Neuronal stem cell (in vitro differentiated cells): ENCODE results near the gene COL19A1.

Experiments used
- DNase-seq: peaks from one replicate; pipeline ENCODE4 v3.0.0-alpha.2; 2013; ENCODE audit warnings: low spot score
- H2AFZ ChIP-seq: one replicate; pipeline ENCODE4 v1.6.1; 2013; ENCODE audit warnings: mild to moderate bottlenecking, low read length, inconsistent platforms
- H2AK5ac ChIP-seq: 2 replicates; pipeline ENCODE4 v1.6.1; 2013; ENCODE audit warnings: low read depth, mild to moderate bottlenecking, inconsistent platforms, low read length, moderate library complexity, mixed read lengths
- H2BK120ac ChIP-seq: 2 replicates; pipeline ENCODE4 v1.6.1; 2013; ENCODE audit warnings: low read depth, mild to moderate bottlenecking, inconsistent platforms, low read length, moderate library complexity, mixed read lengths
- H2BK12ac ChIP-seq: one replicate; pipeline ENCODE4 v1.6.1; 2013; ENCODE audit warnings: low read length, inconsistent platforms
- H2BK15ac ChIP-seq: 2 replicates; pipeline ENCODE4 v1.6.1; 2013; ENCODE audit warnings: mild to moderate bottlenecking, low read length, inconsistent platforms, mixed read lengths
- H2BK5ac ChIP-seq: one replicate; pipeline ENCODE4 v1.6.1; 2013; ENCODE audit warnings: inconsistent platforms, mild to moderate bottlenecking, low read length, moderate library complexity
- H3K14ac ChIP-seq: one replicate; pipeline ENCODE4 v1.6.1; 2013; ENCODE audit warnings: low read length, inconsistent platforms
- H3K18ac ChIP-seq: 2 replicates; pipeline ENCODE4 v1.6.1; 2013; ENCODE audit warnings: low read length, inconsistent platforms
- H3K23ac ChIP-seq: 2 replicates; pipeline ENCODE4 v1.6.1; 2013; ENCODE audit warnings: low read depth, mild to moderate bottlenecking, mixed read lengths, low read length, inconsistent platforms; ENCODE audit not compliant: poor library complexity
- H3K27ac ChIP-seq: replicated peaks from 3 replicates; pipeline ENCODE4 v1.5.1; 2013; ENCODE audit warnings: low read length, inconsistent platforms
- H3K27me3 ChIP-seq, 3 experiments: 2 replicates each; pipeline ENCODE4 v1.6.1; 2013; ENCODE audit warnings: low read length in 3 of 3, mild to moderate bottlenecking in 2 of 3, inconsistent platforms in 1 of 3, low read depth in 1 of 3, mixed read lengths in 1 of 3, moderate library complexity in 1 of 3; ENCODE audit not compliant: control insufficient read depth in 3 of 3, insufficient read depth in 3 of 3
- H3K36me3 ChIP-seq, 2 donors: replicated peaks in 1 of 2; 2 replicates each; pipeline ENCODE4 v1.6.1; 2013; ENCODE audit warnings: low read length in 2 of 2; ENCODE audit not compliant: control insufficient read depth in 2 of 2, insufficient read depth in 2 of 2
- H3K4ac ChIP-seq: 2 replicates; pipeline ENCODE4 v1.6.1; 2013; ENCODE audit warnings: inconsistent platforms, mild to moderate bottlenecking, low read length, moderate library complexity
- H3K4me1 ChIP-seq, 2 donors: 1 replicate in 1 of 2; 2 replicates in 1 of 2; pipeline ENCODE4 v1.6.1; 2013; ENCODE audit warnings: low read length in 2 of 2, low read depth in 1 of 2; ENCODE audit not compliant: control insufficient read depth in 2 of 2, insufficient read depth in 1 of 2
- H3K4me2 ChIP-seq: one replicate; pipeline ENCODE4 v1.6.1; 2013; ENCODE audit warnings: mild to moderate bottlenecking, low read length, inconsistent platforms; ENCODE audit not compliant: insufficient read depth, poor library complexity, severe bottlenecking
- H3K4me3 ChIP-seq, 2 donors: 2 replicates each; pipeline ENCODE4 v1.5.1; 2013; ENCODE audit warnings: low read length in 2 of 2, mild to moderate bottlenecking in 2 of 2, inconsistent platforms in 1 of 2, moderate library complexity in 1 of 2
- H3K79me1 ChIP-seq: one replicate; pipeline ENCODE4 v1.6.1; 2013; ENCODE audit warnings: low read depth, mild to moderate bottlenecking, inconsistent platforms, low read length, moderate library complexity
- H3K9ac ChIP-seq: one replicate; pipeline ENCODE4 v1.6.1; 2013; ENCODE audit warnings: mild to moderate bottlenecking, low read depth, low read length, inconsistent platforms; ENCODE audit not compliant: poor library complexity
- H3K9me3 ChIP-seq, 2 donors: replicated peaks in 1 of 2; 2 replicates each; pipeline versions ENCODE3 to v1.6.1; 2013; ENCODE audit warnings: low read length in 2 of 2, mild to moderate bottlenecking in 2 of 2, inconsistent platforms in 1 of 2, low read depth in 1 of 2, mixed read lengths in 1 of 2, moderate library complexity in 1 of 2; ENCODE audit not compliant: control insufficient read depth in 2 of 2, insufficient read depth in 1 of 2
- H4K8ac ChIP-seq: one replicate; pipeline ENCODE4 v1.6.1; 2013; ENCODE audit warnings: low read depth, mild to moderate bottlenecking, inconsistent platforms, low read length, moderate library complexity
- H4K91ac ChIP-seq: one replicate; pipeline ENCODE4 v1.6.1; 2013; ENCODE audit warnings: low read length, low read depth, mild to moderate bottlenecking, inconsistent platforms; ENCODE audit not compliant: poor library complexity
- WGBS, 2 donors: extraction: QIAGEN DNeasy Blood & Tissue Kit; methylation state at CpG; one replicate each; pipeline ENCODE4 v1.1.7; 2013; ENCODE audit warnings: missing lambda C conversion rate in 2 of 2, mixed read lengths in 1 of 2; ENCODE audit not compliant: insufficient read length in 2 of 2, insufficient replicate concordance in 1 of 2; ENCODE audit errors: extremely low coverage in 2 of 2; 5-methylcytosine and 5-hydroxymethylcytosine counted together

Gene COL19A1

DNA sequence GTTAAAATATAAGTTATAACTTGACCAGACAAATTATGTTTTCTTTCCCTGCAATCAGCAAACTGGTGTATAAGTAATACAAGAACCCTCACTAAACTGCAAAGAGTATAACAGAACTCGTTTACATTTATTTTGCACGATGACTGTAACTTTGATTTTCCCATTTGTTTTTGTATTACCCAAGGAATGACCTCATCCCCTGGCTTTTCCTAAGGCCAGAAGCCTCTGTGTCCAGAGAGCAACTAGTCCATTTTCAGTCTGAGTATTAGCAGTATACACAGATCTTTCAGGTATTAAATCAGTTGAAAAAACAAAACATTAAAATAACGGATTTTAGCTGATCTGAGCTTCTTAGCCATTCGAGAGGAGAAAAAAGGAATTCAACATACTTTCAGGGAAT, 17.2 kb downstream of the COL19A1 start:
- H3K4me2 ChIP-seq: no peak overlapping the region
- no peaks in the 10 kb centered on the region for H3K36me3 ChIP-seq
- H2BK120ac ChIP-seq: no peak overlapping the region
- H3K4me3 ChIP-seq: no peak overlapping the region
- WGBS, 2 donors: no CpG with 5 or more reads among the region's 4 CpGs
- no peaks in the 10 kb centered on the region for H3K4me1 ChIP-seq
- H3K27me3 ChIP-seq: no peaks in the 10 kb centered on the region
- H3K79me1 ChIP-seq: no peaks in the 10 kb centered on the region
- no peak overlapping the region for H3K14ac ChIP-seq
- no peak overlapping the region for H2BK15ac ChIP-seq
- no peak overlapping the region for H3K18ac ChIP-seq
- H2BK12ac ChIP-seq: no peak overlapping the region
- no peak for DNase-seq
- no peak overlapping the region for H3K27ac ChIP-seq
- no peak overlapping the region for H2AFZ ChIP-seq
- no peak overlapping the region for H3K4ac ChIP-seq
- no peak overlapping the region for H4K8ac ChIP-seq
- no peak overlapping the region for H4K91ac ChIP-seq
- H3K9me3 ChIP-seq: no peaks in the 10 kb centered on the region
- H3K9ac ChIP-seq: no peak overlapping the region
- no peak overlapping the region for H2BK5ac ChIP-seq
- no peak overlapping the region for H3K23ac ChIP-seq
- H2AK5ac ChIP-seq: no peak overlapping the region

DNA sequence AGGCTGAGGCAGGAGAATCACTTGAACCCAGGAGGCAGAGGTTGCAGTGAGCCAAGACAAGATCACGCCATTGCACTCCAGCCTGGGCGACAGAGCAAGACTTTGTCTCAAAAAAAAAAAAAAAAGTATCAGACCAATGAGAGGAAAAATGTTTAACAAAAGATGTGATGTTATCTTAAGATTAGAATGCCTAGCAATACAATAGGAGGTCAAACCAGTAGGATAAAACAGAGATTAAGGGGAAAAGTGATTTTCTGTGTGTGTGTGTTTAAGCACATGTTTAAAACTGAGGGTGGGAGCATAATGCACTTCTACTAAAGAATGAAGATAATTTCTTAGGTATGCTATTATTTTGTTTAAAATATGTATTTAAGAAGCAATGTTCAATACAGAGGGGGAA, 17.9 kb downstream of the COL19A1 start:
- Histone ChIP-seq H3K4me1 (no peaks in the 10 kb centered on the region), H3K14ac (no peak overlapping the region), H2BK15ac (no peak overlapping the region), H2AFZ (no peak overlapping the region), H4K91ac (no peak overlapping the region), H3K27me3 (no peaks in the 10 kb centered on the region), H3K9me3 (no peaks in the 10 kb centered on the region), H3K4ac (no peak overlapping the region), H3K23ac (no peak overlapping the region), H2AK5ac (no peak overlapping the region), H2BK120ac (no peak overlapping the region), H3K36me3 (no peaks in the 10 kb centered on the region), H3K27ac (no peak overlapping the region), H3K79me1 (no peaks in the 10 kb centered on the region), H3K4me3 (no peak overlapping the region), H4K8ac (no peak overlapping the region), H3K18ac (no peak overlapping the region), H3K9ac (no peak overlapping the region), H3K4me2 (no peak overlapping the region), H2BK12ac (no peak overlapping the region), H2BK5ac (no peak overlapping the region)
- DNase-seq: no peak
- WGBS, 2 donors: no CpG with 5 or more reads among the region's 2 CpGs

DNA sequence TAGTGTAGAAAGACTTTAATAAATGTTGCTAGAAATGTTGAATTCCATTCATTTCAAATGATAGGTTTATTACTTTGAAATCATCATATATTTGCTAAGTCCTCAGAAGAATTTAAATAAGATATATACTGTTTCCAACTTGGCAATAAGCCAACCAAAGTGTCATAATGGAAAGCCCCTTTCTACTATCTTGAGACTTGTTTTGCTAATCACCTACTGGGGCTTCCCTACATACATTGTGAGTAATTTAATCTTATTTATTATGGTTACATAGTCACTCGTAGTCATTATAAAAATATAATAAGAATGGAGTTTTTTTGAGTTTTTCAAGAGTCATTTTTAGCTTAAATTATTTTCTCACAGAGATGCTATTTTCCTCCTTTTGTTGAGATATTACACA, 20.7 kb downstream of the COL19A1 start:
- Histone ChIP-seq H3K4me3 (no peak overlapping the region), H2AK5ac (no peak overlapping the region), H3K27ac (no peak overlapping the region), H4K8ac (no peak overlapping the region), H2BK15ac (no peak overlapping the region), H3K4me2 (no peak overlapping the region), H3K14ac (no peak overlapping the region), H2BK12ac (no peak overlapping the region), H3K36me3 (no peaks in the 10 kb centered on the region), H2BK5ac (no peak overlapping the region), H2AFZ (no peak overlapping the region), H3K4ac (no peak overlapping the region), H3K18ac (no peak overlapping the region), H3K4me1 (no peaks in the 10 kb centered on the region), H2BK120ac (no peak overlapping the region), H3K27me3 (no peaks in the 10 kb centered on the region), H3K79me1 (no peaks in the 10 kb centered on the region), H3K23ac (no peak overlapping the region), H3K9me3 (no peaks in the 10 kb centered on the region), H3K9ac (no peak overlapping the region), H4K91ac (no peak overlapping the region)
- WGBS, 2 donors: no CpG with 5 or more reads among the region's 1 CpG
- no peak for DNase-seq

DNA sequence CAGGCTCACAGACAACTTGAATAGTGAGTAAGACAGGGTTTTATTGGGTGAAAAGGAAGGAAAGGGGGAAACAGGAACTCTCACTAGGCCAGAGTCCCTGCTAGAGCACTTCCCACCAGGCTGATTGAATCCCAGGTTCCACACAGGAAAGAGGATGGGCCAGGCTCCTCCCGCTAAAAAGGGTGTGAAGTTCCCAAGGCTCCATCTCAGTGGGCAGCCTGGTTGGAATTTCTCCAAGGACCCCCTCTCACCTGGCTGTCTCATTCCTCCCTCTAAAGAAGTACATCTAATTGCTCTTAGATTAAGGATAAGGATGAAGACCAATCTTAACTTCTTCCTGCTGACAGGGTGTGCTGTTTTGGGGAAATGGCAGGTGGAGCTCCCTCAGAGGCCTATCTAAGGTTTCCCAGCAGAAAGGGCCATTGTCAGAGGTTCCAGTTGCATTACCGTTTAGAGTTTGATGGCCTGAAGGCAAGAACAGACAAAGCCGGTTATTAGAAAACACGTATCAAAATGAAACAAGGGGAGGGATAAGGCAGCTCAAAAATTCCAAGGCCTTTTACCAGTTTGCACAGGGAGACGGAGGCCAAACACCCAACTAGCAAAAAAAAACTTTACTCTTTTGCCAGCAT, 21.5 kb downstream of the COL19A1 start:
- no peak overlapping the region for H3K23ac ChIP-seq
- no peak overlapping the region for H3K27ac ChIP-seq
- no peaks in the 10 kb centered on the region for H3K79me1 ChIP-seq
- no peaks in the 10 kb centered on the region for H3K27me3 ChIP-seq
- no peak overlapping the region for H3K4me2 ChIP-seq
- no CpG with 5 or more reads among the region's 5 CpGs for WGBS, 2 donors
- no peak overlapping the region for H3K4ac ChIP-seq
- no peak overlapping the region for H2BK120ac ChIP-seq
- H3K14ac ChIP-seq: no peak overlapping the region
- H2BK5ac ChIP-seq: no peak overlapping the region
- no peak overlapping the region for H4K8ac ChIP-seq
- H3K4me1 ChIP-seq: no peaks in the 10 kb centered on the region
- H4K91ac ChIP-seq: no peak overlapping the region
- no peak overlapping the region for H3K9ac ChIP-seq
- H3K36me3 ChIP-seq: no peaks in the 10 kb centered on the region
- no peak overlapping the region for H2AK5ac ChIP-seq
- no peak overlapping the region for H3K4me3 ChIP-seq
- no peak overlapping the region for H2BK12ac ChIP-seq
- no peaks in the 10 kb centered on the region for H3K9me3 ChIP-seq
- no peak overlapping the region for H2BK15ac ChIP-seq
- H3K18ac ChIP-seq: no peak overlapping the region
- no peak overlapping the region for H2AFZ ChIP-seq
- no peak for DNase-seq
